ENCODE results near the gene TMEM108.

Gene TMEM108

DNA sequence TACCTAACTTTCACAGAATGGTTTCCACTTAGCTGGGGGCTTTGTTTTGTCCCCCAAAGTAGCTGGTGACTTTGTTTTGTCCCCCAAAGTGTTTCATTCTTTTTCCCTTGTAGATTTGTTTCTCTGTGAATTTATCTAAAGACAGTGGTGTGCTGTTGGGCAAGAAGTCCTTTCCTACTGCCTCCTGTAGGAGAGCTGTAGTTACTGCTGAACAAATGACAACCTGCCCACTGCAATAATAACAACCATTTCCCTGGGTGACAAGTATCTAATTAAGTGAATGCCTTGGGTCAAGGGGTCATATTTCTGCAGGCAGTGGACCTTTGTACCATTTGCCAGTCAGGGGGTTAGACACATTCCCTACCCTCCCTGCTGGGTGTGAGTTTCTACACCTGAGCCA is 236.3 kb downstream of the TMEM108 start:
- H3K4me3 ChIP-seq (ENCODE audit: control insufficient read depth, low read depth, low read length): no peak overlapping the region
- no peak for DNase-seq (ENCODE audit: low read depth)
- TF ChIP-seq, protein P1, sequence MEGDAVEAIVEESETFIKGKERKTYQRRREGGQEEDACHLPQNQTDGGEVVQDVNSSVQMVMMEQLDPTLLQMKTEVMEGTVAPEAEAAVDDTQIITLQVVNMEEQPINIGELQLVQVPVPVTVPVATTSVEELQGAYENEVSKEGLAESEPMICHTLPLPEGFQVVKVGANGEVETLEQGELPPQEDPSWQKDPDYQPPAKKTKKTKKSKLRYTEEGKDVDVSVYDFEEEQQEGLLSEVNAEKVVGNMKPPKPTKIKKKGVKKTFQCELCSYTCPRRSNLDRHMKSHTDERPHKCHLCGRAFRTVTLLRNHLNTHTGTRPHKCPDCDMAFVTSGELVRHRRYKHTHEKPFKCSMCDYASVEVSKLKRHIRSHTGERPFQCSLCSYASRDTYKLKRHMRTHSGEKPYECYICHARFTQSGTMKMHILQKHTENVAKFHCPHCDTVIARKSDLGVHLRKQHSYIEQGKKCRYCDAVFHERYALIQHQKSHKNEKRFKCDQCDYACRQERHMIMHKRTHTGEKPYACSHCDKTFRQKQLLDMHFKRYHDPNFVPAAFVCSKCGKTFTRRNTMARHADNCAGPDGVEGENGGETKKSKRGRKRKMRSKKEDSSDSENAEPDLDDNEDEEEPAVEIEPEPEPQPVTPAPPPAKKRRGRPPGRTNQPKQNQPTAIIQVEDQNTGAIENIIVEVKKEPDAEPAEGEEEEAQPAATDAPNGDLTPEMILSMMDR (conservative IDR thresholded peaks at IDR 0.05; ENCODE audit: control insufficient read depth, insufficient read depth, low read depth, low read length): no peak

DNA sequence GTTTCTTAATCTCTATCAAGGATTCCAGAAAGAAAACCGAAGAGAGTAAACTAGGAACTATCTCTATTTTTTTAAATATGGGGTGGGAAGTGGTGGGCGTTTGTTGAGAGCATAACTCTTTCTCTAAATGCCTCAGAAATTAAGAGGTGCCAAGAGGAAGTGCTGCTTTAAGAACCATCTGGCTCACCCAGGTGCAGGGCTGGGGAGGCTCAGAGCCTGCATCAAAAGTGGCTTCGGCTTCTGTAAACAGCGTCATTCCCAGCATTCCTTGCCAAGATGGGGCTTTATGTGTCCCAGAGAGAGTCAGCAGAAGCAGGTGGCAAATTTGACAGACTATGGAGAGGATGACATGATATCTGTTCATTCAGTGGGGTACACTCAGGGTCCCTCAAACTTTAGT is 238.4 kb downstream of the TMEM108 start:
- DNase-seq (ENCODE audit: low read depth): no peak
- TF ChIP-seq, protein P1 (conservative IDR thresholded peaks at IDR 0.05; ENCODE audit: control insufficient read depth, insufficient read depth, low read depth, low read length): no peak
- H3K4me3 ChIP-seq (ENCODE audit: control insufficient read depth, low read depth, low read length): no peak overlapping the region

DNA sequence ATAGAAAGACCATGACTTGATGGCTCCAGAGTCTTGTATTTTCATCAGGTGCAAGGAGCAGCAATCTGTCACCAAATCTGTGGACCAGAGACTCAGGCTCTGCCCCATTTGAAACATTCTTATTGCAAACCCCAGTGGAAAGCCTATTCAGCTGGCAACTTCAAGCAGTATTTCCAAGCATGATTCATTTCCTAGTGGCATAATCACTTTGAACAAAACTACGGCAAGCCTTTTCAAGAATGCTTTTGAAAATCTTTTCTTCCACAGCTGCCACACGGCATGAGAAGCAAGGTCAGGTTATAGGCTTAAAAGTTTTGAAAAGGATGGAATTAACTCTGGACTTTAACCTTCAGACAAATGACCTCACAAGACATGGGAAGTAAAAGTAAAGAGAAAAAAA is 239.6 kb downstream of the TMEM108 start:
- TF ChIP-seq, protein P1 (conservative IDR thresholded peaks at IDR 0.05; ENCODE audit: control insufficient read depth, insufficient read depth, low read depth, low read length): no peak
- no peak overlapping the region for H3K4me3 ChIP-seq (ENCODE audit: control insufficient read depth, low read depth, low read length)
- no peak for DNase-seq (ENCODE audit: low read depth)

DNA sequence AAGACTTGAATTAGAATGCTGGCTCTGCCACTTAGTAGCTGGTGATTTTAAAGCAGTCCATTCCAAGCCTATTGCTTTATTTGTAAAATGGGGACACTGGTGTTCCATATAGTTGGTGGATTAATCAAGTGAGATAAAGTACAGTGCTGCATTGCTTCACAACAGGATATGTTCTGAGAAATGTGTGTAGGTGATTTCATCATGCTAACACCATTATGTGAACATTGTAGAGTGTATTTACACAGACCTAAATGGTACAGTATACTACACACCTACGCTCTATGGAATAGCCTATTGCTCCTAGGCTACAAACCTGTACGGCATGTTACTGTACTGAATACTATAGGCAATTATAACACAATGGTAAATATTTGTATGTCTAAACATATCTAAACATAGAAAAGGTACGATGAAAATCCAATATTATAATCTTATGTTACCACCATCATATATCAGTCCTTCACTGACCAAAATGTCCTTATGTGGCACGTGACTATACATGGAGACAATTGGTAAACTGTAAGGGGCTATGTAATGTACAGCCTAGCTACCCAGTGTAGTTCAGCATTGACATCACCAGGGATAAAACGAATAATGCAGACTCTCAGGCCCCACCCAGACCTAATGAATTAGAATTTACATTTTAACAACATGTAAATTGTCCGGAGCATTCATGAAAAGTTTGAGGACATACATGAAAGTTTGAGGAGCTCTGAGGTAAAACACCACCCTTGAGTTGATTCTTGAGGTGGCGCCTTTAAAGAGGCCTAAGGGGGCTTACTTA is 240.3 kb downstream of the TMEM108 start:
- H3K4me3 ChIP-seq (ENCODE audit: control insufficient read depth, low read depth, low read length): no peak overlapping the region
- TF ChIP-seq, protein P1 (conservative IDR thresholded peaks at IDR 0.05; ENCODE audit: control insufficient read depth, insufficient read depth, low read depth, low read length): no peak
- DNase-seq (ENCODE audit: low read depth): no peak

DNA sequence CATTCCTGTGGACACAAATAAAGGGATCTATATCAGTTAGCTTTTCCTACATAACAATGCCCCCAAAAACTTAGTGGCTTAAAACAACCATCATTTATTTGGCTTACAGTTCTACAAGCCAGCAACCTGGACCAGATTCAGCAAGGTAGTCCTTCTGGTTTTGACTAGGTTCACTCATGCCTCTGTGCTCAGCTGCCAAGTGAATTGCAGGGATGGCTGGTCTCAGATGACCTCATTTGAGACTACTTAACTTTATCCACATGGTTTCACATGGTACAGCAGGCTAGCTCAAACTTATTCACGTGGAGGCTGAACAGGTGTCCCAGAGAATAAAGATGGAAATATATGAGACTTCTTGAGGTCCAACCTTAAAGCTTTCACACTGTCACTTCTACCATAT is 242.4 kb downstream of the TMEM108 start:
- no peak for DNase-seq (ENCODE audit: low read depth)
- H3K4me3 ChIP-seq (ENCODE audit: control insufficient read depth, low read depth, low read length): no peak overlapping the region
- TF ChIP-seq, protein P1 (conservative IDR thresholded peaks at IDR 0.05; ENCODE audit: control insufficient read depth, insufficient read depth, low read depth, low read length): no peak

DNA sequence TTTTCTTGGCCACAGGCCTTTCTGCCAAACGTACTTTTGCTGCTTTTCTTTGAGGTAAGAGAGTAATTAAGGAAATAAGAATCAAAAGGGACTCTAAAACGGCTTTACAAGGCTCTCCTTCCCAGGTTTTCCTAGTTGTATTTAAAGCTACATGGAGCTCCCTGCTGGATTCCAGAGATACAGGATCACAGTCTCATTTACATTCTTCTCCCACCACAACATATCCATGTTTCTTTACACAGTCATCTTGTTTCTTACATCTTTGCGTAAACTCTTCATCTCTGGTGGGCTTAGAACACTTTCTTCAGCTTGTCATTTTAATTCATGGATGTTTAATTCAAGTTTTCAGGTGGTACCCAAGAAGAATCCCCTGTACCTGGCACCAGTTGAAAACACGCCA is 244.0 kb downstream of the TMEM108 start:
- no peak for DNase-seq (ENCODE audit: low read depth)
- H3K4me3 ChIP-seq (ENCODE audit: control insufficient read depth, low read depth, low read length): no peak overlapping the region

More for the DNA sequence above, 244.0 kb downstream of the TMEM108 start:
- TF ChIP-seq, protein P1 (conservative IDR thresholded peaks at IDR 0.05; ENCODE audit: control insufficient read depth, insufficient read depth, low read depth, low read length): no peak

Data from fibroblast of mammary gland (primary cell).